Measurements from ENCODE around the gene HNRNPK. TPM values are rescaled to one million over a fixed set of nuclear protein-coding genes. Genes with fewer than 3 reads are reported as not detected.
A peak's percentile ranks its signal among the peaks of the same experiment; 100 is the strongest.

The HNRNPK gene
- total RNA-seq, 6 experiments from 2014 or later, result 175 to 292 (median 237) TPM

DNA sequence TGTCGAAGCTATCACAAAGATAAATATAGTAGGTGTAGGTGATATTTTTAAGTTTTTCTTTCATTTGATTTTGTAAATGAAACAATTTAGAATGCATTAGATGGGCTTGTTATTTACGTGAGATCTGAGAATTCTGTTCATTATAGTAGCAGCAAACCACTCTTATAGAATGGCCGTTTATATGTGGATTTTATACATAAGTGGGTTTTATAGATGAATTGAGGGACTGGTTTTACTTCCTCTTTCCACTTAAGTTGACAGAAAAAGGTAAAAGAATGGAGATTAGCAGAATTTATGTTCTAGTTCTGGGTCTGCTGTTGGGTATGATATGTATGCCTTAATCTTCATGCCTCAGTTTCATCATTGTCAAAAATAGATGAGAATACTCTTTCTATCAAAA lies 6.2 kb upstream of the HNRNPK start:
- H3K9me3 ChIP-seq, result no peaks in the 10 kb centered on the region
- no peak for DNase-seq
- intact Hi-C loops (cut with DNase I), result no loop called here
- TF ChIP-seq, protein P1, sequence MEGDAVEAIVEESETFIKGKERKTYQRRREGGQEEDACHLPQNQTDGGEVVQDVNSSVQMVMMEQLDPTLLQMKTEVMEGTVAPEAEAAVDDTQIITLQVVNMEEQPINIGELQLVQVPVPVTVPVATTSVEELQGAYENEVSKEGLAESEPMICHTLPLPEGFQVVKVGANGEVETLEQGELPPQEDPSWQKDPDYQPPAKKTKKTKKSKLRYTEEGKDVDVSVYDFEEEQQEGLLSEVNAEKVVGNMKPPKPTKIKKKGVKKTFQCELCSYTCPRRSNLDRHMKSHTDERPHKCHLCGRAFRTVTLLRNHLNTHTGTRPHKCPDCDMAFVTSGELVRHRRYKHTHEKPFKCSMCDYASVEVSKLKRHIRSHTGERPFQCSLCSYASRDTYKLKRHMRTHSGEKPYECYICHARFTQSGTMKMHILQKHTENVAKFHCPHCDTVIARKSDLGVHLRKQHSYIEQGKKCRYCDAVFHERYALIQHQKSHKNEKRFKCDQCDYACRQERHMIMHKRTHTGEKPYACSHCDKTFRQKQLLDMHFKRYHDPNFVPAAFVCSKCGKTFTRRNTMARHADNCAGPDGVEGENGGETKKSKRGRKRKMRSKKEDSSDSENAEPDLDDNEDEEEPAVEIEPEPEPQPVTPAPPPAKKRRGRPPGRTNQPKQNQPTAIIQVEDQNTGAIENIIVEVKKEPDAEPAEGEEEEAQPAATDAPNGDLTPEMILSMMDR (IDR thresholded peaks at IDR 0.05), result no peak
- TF ChIP-seq POLR2A (IDR thresholded peaks at IDR 0.05), result no peak
- H3K27me3 ChIP-seq, result no peaks in the 10 kb centered on the region
- H3K36me3 ChIP-seq, result no peaks in the 10 kb centered on the region
- H3K27ac ChIP-seq, result peak overlapping the region in 2 of 3 donors; percentile 11 to 13
- 75% methylated on average over 3 of the region's 3 CpGs for WGBS (ENCODE audit: insufficient coverage, low coverage, low lambda C conversion rate, missing lambda C conversion rate)
- peaks cover 0 to 15% (median 5%) of the 10 kb centered on the region in 4 donors for H3K4me1 ChIP-seq
- H3K4me3 ChIP-seq, result no peak overlapping the region
- ATAC-seq, result no peak

DNA sequence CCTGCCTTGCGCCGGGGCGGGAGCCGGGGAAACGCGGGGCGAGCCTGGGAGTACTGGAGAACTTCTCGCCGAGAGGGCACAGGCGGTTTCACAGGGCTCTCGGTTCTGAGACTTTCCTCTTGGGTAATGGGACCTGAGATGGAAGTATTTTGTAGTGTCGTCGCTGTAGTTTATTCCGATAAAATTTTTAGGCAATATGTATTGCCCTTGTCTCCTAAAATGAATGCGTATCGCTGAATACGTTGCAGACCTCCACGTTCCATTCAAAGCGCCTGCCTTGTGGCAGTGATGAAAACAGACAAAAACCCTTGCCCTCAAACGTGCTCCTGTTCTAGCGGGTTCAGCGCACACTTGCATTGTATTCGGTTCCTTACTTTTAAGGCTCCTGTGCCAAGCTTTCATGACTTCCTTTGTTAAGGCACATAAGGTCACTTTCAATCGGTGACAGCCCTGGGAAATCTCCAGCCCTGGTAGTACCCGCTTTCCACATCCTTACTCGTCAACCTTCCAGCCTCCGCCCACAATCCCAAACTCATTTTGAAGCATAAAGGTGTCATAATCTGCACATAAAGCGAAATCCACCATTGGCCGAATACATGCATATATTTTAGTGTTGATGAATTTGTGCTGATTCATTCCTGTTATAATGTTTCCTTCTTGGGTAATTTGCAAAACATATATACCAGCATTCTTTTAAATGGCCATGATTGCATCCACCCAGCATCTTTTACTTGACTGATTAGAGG lies 1.3 kb upstream of the HNRNPK start:
- Histone ChIP-seq H3K4me3 (peak overlapping the region; percentile 79 to 97 (median 87)), H3K9me3 (no peaks in the 10 kb centered on the region), H3K36me3 (peaks cover 0 to 16% (median 10%) of the 10 kb centered on the region in 4 donors), H3K27me3 (no peaks in the 10 kb centered on the region), H3K4me1 (peaks cover 0 to 17% (median 6%) of the 10 kb centered on the region in 4 donors), H3K27ac (peak overlapping the region; percentile 99)
- TF ChIP-seq, protein P1 (IDR thresholded peaks at IDR 0.05), result no peak
- no peak for TF ChIP-seq POLR2A (IDR thresholded peaks at IDR 0.05)
- WGBS (ENCODE audit: insufficient coverage, low coverage, low lambda C conversion rate, missing lambda C conversion rate), result under 1% methylated on average over 26 of the region's 29 CpGs
- DNase-seq, result no peak
- ATAC-seq, result peak in 3 of 4 donors; percentile 10 to 39 (median 35)
- intact Hi-C loops (cut with DNase I), result no loop called here

DNA sequence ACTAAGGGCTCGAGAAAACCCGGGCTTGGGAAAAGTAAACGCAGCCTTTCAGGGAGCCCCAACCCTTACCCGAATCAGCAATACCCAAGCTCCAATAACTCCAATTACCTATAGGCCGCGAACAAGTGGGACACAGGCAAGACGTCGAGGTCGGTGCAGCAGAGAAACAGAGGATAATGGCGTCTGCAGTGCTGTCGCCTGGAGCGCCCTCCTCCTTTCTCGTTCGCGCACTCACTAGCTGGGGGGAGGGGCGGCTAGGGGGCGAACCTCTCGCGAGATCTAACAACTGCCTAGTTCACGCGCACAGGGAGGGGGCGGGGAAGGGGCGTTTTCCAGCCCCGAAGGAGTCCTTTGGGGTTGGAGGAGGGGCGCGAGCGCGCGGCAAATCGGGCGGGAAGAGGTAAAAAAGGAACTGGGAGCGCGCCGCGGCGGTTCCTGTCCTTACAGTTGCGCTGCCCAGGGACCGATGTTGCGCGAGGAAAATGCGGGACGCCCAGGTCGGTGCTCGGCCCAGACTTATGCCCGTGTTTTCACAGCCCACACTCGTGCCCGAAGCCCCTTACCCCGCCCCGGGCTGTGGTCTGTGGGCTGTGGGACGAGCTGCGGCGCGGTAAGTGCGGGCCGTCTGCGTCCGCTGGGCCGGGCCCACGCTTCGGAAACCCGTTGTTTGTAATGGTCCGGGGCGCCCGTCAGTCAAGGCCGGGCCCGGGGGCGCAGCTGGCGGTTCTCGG lies 545 bp upstream of the HNRNPK start, which contains the start of gene RMI1:
TSS of gene RMI1 (plus strand) at position 411 of the 731 bp plus-strand sequence. CDS start 20,182 bp downstream, outside the sequence.
- Histone ChIP-seq H3K36me3 (peaks cover 0 to 24% (median 14%) of the 10 kb centered on the region in 4 donors), H3K27me3 (no peaks in the 10 kb centered on the region), H3K4me3 (peak within 1 kb of the TSS; percentile 79 to 97 (median 87)), H3K4me1 (peaks cover 0 to 16% (median 4%) of the 10 kb centered on the region in 4 donors), H3K9me3 (no peaks in the 10 kb centered on the region), H3K27ac (peak within 1 kb of the TSS; percentile 99)
- ATAC-seq, result peak; percentile 88 to 92 (median 90)
- 0% methylated on average over 3 of the region's 69 CpGs for WGBS (ENCODE audit: insufficient coverage, low coverage, low lambda C conversion rate, missing lambda C conversion rate)
- peak; percentile 99 to 100 (median 99) for DNase-seq
- TF ChIP-seq POLR2A (IDR thresholded peaks at IDR 0.05), result peak; percentile 98
- TF ChIP-seq, protein P1 (IDR thresholded peaks at IDR 0.05), result peak in 2 of 4 donors; percentile 26 to 39
- intact Hi-C loops (cut with DNase I), result no loop called here

DNA sequence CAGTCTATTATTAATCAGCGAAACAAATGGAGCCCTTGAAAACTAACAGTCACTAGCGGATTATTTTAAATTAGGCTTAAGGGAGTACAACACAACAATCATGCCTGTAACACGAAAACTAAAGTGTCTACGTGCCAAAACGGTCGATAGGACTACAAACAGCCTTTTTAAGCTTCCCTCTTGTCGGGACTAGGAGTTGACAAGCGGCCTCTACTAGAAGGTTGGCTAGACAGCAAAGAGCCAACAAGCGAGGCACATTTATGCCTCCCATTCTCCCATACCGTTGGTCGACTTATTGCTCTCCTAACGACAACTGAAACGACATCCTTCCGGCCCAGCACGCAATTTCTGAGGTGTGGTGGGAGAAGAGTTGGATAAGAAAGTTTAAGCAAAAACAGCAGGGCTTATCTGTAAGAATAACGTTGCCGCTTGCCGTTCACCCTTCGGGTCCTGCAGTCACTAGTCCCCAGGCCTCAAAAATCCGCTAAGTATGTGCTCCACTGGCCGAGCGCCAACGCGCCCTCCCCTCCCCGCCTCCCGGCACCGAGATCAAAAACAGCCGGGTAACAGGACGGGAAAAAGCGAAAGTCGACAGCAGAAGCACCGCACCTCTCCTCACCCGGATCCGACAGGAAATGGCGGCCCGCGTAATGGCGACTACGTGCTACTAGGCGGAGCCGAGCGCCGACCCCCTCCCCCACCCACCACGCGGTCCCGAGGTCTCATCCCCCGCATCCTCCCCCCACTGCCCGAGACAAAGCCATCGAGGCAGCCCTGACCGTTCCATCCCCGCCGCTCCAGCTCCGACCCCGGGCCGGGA lies 813 bp downstream of the HNRNPK start:
- H3K36me3 ChIP-seq, result peaks cover 0 to 37% (median 22%) of the 10 kb centered on the region in 4 donors
- H3K9me3 ChIP-seq, result no peaks in the 10 kb centered on the region
- H3K4me1 ChIP-seq, result peaks cover 0 to 16% (median 4%) of the 10 kb centered on the region in 4 donors
- H3K4me3 ChIP-seq, result peak overlapping the region; percentile 79 to 97 (median 87)
- WGBS (ENCODE audit: insufficient coverage, low coverage, low lambda C conversion rate, missing lambda C conversion rate), result 0% methylated on average over 22 of the region's 55 CpGs
- no peaks in the 10 kb centered on the region for H3K27me3 ChIP-seq
- no peak for TF ChIP-seq POLR2A (IDR thresholded peaks at IDR 0.05)
- TF ChIP-seq, protein P1 (IDR thresholded peaks at IDR 0.05), result no peak
- ATAC-seq, result peak; percentile 55 to 63 (median 62)
- intact Hi-C loops (cut with DNase I), result no loop called here
- peak overlapping the region; percentile 99 for H3K27ac ChIP-seq
- peak; percentile 88 to 92 (median 91) for DNase-seq

Data from right lobe of liver (tissue), 6 donors.